Fibroblast of skin of abdomen (primary cell): ENCODE data around the gene RAD52.
"Not testable (repeated sequence)": the region's sequence is repeated elsewhere in the genome, so short reads cannot be mapped to it uniquely, and the experiment has no call there.

Source experiments
- DNase-seq: peaks from one replicate; pipeline ENCODE4 v3.0.0-alpha.2; 2013

Gene RAD52

DNA sequence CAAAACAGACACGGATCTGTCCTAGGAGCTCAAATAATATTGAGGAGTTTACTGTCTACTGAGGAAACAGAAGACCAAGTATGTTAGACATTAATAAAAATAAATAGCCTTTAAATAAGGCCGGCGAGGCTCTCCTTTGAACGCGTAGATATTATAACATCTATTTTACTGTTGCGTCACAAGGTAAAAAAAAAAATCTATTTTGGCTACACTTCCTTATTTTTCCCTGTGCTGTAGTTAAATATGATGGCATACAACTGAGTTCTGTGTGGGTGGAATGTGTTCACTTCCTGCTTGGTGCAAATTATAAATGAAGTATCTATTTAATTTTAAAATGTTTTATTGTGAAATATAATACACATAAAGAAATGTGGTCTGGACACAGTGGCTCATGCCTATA is 17.2 kb upstream of the RAD52 start:
- DNase-seq: no peak

DNA sequence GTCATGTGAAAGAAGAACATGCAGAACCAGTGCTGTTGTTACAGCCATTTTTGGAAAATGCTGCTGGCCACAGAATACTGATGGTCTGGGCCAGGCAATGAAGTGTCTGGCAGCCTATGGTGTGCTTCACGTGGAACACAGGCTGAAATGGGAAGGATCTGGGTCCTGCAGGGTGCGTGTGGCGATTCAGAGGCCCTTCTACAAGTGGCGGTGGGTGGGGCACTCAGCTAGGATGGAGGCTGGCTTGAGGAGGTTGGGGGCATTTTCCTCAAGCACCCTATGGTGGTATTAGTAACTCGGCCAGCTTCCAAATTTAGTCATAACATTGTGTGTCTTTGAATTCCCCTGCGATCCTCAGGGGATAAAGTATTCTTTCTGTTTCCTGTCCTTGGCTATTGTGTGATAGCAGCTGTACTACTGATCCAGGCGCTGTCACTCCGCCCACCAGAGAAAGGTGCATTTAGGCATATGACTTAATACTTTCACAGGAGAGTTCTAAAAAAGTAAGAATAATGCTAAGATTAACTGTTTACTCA is 9.2 kb upstream of the RAD52 start:
- no peak for DNase-seq

DNA sequence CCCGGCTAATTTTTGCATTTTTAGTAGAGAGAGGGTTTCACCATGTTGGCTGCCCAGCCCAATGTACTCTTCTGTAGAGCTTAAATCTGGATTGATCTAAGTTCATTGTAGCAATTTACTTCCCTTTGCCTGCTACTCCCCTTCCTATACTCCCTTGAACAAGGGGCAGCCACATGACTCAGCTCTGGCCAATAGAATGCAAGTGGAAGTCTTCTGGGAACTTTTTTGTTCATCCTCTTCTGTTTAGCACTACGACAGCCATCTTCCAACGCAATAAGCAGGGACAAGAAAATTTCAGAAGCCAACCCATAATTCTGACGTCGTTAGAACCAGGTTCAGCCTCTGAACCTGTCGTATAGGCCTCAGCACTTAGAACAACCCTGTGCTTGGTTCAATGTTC is 6.4 kb upstream of the RAD52 start:
- DNase-seq: no peak

DNA sequence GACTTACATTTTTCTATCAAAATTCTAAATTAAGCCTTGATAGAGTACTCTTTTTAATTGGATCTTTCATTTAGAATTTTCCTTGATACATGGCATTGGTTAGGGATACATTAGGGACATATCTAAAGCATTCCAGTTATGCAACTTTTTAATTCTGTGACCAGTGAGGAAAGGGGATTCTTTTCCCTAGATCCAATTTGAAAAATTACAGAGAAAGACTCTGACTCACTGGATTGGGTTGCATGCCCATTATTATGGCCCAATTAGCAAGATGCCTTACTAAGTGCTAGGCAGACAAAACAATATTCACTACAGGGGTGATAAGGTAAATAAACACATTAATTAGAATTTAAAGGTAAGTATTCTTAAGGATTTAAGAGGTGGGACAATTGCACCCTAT is 5.2 kb upstream of the RAD52 start:
- DNase-seq: peak; percentile 39

DNA sequence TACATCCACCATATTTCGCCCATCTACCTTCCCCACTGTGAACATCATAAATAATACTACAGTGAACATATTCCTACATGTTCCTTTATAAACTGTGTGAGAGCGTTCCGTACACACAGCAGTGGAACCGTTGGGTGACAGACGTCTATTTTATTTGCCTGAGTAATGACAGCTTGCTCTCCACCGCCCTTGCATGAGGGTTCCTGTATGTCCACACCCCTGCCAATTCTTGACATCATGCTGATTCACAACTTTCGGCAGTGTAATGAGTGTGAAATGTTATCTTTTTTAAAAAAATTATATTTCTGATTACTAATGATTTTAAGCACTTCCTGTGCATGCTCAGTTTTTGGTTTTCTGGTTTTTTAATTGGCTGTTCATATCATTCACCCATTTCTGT is 4.3 kb upstream of the RAD52 start:
- DNase-seq: peak; percentile 72

DNA sequence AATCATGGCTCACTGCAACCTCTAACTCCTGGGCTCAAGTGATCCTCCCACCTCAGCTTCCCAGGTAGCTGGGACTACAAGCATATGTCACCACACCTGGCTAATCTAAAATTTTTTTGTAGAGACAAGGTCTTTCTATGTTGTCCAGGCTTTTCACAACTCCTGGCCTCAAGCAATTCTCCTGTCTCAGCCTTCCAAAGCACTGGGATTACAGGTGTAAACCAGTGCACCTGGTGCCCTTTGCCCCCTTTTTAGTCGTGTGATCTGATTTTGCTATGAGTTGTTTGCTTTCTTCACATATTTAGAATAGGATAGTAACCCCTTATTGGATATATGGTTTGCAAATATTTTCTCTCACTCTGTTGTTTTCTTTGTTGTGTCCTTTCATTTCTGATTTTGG is 1.7 kb upstream of the RAD52 start:
- no peak for DNase-seq

DNA sequence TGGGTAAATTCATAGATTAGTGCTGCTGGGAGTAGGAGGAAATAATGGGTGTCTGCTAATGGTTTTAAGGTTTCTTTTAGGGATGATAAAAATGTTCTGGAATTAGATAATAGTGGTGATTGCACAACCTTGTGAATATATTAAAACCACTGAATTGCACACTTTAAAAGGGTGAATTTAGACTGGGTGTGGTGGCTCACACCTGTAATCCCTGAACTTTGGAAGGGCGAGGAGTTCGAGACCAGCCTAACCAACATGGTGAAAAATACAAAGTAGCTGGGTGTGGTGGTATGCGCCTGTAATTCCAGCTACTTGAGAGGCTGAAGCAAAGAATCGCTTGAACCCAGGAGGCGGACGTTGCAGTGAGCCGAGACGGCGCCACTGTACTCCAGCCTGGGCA is 1.3 kb downstream of the RAD52 start:
- no peak for DNase-seq

DNA sequence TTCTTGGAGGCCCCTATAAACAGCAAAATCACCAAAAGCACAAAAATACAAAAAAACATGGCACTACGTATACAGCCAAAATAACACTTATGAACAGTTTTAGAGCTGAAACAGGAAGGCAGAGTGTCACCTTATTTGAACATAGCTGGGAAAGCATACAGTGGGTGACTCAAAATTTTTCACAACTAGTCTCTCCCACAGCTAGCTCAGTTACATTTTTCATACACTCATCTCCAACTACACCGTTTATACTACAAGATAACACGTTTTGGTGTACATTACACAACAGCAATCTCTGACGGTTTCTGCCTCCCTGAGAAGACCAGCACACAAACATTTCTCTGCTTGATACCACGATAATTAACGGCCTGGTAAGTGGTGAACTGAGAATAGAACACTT is 2.9 kb downstream of the RAD52 start:
- DNase-seq: no peak

DNA sequence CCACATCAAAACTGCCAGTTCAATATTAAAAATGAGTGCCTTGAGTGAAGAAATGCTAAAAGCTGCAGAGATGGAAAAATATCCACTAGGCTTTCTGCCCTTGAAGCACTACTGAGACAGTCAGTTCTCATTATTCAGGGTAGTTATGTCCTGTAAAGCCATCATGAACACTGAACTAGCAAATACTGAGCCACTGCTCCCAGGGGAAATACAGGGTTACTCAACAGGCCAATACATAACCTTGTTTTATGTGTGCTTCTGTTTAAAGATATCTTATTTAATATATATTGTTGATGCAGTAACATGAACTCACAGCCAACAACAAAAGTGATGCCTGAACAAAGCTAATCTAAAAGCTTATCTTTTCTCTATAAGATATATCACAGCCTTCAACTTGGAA is 3.3 kb downstream of the RAD52 start:
- no peak for DNase-seq

DNA sequence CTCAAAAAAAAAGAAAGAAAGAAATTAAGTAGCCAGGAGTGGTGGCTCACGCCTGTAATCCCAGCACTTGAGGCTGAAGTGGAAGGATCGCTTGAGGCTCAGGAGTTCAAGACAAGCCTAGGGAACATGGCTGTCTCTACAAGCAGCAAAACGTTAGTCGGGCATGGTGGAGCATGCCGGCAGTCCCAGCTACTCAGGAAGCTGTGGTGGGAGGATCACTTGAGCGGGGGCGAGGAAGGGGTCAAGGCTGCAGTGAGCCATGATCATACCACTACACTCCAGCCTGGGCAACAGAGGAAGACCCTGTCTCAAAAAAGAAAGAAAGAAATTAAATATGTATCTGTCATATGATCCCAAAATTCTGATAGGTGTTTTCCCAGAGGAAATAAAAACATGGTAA is 5.3 kb downstream of the RAD52 start:
- no peak for DNase-seq

DNA sequence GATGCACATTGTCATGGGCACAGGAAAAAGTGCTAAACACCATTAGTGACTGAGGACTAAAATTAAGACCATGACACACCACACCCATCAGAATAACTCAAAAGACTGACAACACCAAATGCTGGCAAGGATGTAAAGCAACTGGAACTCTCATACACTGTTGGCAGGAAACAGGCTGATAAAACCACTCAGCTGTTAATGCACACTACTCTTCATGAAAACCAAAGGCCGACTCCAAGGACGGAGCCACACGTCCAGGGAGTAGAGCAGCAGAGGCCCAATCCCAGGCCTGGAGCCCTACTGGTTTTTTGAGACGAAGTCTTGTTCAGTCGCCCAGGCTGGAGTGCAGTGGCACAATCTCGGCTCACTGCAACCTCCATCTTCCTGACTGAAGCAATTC is 6.4 kb downstream of the RAD52 start:
- no peak for DNase-seq

DNA sequence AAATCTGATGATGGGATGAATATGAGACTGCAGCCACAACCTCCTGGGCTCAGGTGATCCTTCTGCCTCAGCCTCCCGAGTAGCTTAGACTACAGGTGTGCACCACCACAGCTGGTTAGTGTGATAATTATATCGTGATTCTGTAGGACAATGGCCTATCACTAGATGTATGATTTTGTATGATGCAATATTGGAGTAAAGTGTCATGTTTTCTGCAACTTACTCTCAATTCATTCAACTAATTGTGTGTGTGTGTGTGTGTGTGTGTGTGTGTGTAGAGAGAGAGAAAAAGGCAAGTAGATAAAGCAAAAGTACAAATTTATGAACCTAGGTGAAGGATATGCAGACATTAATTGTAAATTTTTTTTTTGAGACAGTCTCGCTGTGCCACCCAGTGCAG is 10.7 kb downstream of the RAD52 start:
- no peak for DNase-seq

DNA sequence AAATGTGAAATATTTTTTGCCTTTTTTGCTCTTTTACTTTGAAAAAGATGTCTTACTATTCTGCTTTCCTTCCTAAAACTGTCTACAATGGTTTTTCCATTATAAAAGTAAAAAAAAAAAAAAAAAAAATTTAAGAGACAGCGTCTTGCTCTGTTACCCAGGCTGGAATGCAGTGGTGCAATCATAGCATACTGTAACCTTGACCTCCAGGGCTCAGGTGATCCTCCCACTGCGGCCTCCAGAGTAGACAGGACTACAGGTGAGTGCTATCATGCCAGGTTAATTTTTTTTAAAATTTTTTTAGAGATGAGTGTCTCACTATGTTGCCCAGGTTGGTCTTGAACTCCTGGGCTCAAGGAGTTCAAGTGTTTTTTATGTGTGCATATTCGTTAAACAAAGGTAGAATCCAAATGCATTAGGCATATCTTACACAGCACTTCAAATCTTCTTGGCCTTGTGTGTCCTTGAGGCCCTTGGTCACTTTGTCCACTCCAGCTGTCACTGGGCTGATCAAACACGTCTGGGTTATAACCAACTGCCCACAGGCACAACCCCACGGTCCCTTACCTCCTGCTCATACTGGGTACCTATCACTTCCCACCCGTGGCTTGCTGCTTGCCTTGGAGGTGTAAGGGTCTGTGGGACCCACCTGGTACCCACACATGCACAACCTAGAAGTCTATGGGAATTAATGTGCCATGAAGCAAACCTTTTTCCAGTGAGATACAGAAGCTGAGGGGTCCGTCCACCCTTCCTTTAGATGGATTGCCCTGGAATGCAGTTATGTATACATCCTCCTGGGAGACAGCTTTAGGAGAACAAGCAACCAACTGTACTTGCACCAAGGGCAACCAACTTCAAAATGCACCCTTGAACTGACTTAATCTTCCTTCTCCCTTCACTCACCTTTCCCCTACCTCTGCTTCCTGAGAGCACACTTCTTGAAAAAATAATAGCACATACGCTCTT is 12.8 kb downstream of the RAD52 start:
- no peak for DNase-seq

DNA sequence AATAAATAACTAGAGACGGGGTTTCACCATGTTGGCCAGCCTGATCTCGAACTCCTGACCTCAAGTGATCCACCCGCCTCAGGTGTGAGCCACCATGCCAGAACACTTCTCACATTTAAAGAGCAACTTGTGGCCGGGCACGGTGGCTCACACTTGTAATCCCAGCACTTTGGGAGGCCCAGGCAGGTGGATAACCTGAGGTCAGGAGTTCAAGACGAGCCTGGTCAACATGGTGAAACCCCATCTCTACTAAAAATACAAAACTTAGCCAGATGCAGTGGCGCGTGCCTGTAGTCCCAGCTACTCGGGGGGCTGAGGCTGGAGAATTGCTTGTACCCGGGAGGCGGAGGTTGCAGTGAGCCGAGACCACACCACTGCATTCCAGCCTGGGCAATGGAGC is 13.6 kb downstream of the RAD52 start:
- not testable (repeated sequence) for DNase-seq

DNA sequence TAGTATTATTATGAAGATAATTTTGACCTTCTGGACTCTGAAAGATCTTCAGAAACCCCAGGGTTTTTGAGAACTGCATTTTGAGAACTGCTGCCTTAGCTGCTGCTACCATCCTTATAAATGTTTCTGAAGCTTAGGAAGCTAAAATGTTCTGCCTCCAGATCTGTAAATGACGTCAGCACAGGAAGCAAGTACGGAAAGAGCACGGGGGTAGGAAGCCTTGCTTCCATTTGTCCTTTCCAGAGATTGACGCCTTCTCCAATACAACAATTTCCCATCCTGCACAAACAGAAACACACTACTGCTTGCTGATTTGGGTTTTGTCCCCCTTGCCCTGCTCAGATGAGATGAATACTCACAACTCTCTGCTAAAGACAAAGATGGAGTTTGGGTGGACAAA is 17.9 kb downstream of the RAD52 start:
- no peak for DNase-seq

DNA sequence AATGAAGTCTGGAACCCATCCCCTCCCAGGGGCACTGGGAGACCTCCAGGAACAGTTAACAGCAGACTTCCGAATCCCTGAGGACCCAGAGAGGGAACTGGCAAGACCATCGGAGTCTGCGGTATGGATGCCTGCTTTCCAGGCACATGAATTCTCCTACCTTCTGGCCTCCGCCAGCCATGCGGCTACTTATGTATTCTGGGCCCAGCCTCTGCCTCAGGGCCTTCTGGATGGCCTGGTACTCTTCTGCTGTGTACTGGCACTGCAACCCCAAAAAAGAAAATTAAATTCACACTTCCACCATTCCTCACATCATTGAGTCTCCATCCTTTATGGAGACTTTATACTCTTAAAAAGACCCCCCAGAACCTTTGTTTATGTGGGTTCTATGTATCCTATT is 18.4 kb downstream of the RAD52 start:
- DNase-seq: no peak

DNA sequence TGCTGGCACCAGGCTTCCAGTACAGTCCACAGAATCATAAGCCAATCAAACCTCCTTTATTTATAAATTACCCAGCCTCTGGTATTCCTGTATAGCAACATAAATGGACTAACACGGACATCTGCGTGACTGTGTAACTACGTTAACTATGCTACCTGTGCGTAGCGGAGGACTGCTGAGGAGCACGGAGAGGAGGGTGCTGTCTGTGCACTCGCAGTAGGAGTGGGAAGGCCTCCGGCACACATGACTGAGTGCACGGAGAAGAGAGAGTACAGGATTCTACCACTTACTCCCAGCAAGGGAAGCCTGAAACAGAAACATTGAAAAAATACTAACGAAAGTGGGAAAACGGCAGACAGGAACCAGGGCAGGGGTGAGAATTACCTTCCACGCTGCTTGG is 22.9 kb downstream of the RAD52 start:
- no peak for DNase-seq

DNA sequence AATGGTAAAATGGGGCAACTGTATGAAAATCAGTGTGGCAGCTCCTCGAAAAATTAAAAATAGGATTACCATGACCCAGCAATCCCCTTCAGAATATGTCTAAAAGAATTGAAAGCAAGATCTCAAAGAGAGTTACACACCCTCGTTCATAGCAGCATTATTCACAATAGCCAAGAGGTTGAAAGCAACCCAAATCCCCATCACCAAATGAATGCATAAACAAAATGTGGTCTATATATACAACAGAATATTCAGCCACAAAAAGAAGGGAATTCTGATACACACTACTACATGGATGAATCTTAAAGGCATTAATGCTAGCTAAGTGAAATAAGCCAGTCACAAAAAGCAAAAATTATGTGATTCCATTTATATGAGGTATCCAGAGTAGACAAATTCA is 27.2 kb downstream of the RAD52 start:
- DNase-seq: no peak

DNA sequence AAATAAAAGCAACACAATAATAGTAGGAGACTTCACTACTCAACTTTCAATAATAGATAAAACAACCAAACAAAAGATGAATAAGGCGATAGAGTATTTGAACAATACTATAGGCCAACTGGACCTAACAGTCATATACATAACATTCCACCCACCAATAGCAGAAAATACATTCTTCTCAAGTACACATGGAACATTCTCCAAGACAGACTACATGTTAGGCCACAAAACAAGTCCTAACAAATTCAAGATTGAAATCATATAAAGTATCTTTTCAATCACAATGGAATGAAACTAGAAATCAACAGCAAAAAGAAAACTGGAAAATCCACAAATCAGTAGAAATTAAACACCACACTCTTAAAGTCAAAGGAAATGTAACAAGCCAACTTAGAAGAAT is 28.8 kb downstream of the RAD52 start:
- DNase-seq: no peak

DNA sequence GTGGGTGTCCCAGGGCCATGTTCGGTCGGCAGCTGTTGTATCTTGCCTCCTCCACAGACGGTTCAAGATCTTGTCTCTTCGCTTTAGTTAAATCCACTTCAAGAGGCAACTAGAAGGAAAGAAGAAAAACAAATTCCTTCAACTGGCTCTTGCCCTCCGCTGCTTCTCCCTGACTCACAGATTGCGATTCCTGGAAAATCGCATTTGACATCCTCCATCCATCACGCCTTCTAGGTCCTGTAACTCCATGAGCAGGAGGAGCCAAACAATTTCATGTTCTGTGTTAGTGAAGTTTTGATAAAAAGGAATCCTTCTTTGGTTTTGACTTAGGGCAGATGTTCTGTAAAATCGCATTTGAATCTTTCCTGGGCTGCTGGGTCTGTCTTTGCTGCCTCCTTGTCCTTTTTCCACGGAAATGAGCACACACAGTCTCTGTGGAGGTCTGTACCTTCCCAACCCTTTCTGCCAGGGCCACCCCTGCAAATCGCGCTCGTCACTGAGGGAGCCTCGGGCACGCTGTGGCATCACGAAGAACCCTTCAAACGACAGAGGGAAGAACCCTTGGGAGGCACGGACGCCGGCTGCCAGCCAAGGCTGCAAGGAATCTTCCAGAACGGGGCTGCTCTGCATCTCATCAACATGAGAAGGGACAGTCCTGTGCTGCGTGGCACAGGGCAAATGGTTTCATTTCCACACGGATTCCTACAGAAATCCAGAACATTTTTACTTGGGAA is 32.6 kb downstream of the RAD52 start:
- DNase-seq: no peak

DNA sequence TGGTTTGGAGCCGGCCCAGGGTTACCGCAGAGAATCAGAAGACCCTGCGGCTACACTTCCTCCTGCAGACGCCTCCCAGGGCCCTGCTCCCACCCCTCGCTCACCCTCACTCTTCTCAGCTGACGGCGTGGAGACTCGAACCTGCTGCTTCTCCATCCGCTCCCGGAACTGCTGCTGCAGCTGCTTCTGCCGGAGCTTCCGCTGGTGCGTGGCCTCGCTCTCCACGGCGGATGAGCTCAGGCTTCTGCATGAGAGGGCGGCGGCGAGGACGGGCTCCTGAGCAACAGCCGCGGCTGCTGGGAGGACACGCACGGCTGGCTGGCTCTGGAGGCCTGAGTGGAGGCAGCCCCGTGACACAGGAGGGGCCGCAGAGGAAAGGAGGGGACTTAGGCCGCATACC is 33.3 kb downstream of the RAD52 start:
- no peak for DNase-seq

DNA sequence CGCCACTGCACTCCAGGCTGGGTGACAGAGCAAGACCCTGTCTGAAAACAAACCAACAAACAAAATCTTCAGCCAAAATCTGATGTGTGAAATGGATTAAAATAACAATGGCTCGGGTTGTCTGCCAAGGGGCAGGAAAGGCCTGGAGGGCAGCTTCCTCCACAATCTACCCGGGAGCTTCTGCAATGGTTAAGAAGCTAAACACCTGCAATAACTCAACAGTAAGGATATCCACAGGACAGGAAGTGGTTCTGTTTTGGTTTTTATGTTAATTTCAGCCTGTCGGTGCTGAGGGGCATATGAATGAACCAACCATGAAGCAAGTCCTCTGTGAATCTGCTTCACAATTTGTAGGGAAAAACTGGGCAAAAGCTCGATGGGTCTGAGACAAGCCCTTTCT is 34.4 kb downstream of the RAD52 start:
- DNase-seq: no peak

DNA sequence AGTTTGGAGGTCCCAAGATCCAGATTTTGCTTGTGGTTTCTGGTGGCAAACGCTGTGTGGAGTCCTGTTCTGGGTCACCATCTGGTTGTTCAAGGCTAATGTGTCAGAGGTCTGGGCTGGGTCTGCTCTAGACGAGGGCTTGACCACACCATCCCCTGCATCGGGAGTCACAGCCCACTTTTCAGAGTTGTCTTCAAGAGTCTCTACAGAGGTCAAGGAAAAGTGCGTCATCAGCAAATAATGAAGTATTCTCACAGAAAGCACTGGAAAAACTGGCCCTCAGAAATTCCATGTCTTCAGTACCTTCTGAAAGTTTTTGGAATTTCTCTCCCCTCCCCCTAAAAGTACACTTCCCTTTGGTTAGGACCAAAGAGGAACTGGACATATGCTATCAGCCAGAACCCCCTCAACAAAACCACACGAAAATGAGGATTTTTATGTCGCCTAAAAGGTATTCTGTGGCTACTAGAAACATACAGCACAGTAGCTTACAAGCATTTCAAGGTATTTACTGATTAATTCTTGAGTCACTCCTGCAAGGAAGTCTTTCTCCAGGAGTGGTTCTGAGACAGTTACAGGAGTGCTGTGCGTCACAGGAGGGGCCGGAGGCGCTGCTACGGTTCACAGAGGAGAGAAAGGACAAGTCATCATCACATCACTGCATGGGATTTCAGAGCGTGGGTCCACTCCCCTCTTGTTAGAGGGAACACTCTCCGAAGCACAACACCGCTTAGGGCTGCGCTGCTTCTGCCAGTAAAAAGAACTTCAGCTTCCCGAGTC is 35.4 kb downstream of the RAD52 start:
- DNase-seq: peak; percentile 62
